ENCODE measurements around the gene CLEC2A. TPM values are rescaled to one million over a fixed set of nuclear protein-coding genes. Genes with fewer than 3 reads are reported as not detected.
"Not testable (repeated sequence)": the region's sequence is repeated elsewhere in the genome, so short reads cannot be mapped to it uniquely, and the experiment has no call there.

CLEC2A gene
- polyA plus RNA-seq (2012; ENCODE audit: insufficient read depth, insufficient read length, low read depth), result not detected

GRCh38 chr12:9932270-9932669 lies at the start of gene CLEC2A:
Gene CLEC2A (minus strand): TSS chr12:9932370. CDS start chr12:9932329, 41 bp downstream.
- Histone ChIP-seq H3K27me3 (peaks cover 22% of the 10 kb centered on the region), H3K36me3 (no peaks in the 10 kb centered on the region), H3K9me3 (no peaks in the 10 kb centered on the region), H3K4me1 (no peaks in the 10 kb centered on the region), H3K4me3 (ENCODE audit: low read depth, low read length) (no peak within 1 kb of the TSS)
- DNase-seq, result no peak
- no peak for TF ChIP-seq CTCF (IDR thresholded peaks at IDR 0.05; ENCODE audit: low read depth, low read length)

- Histone ChIP-seq H3K4me1 (no peaks in the 10 kb centered on the region), H3K4me3 (ENCODE audit: low read depth, low read length) (no peak overlapping the region)
- TF ChIP-seq CTCF (IDR thresholded peaks at IDR 0.05; ENCODE audit: low read depth, low read length), result no peak
These were observed 48.0 kb upstream of the CLEC2A start for GRCh38 chr12:9980126-9980525.

GRCh38 chr12:9977916-9978315 lies 45.7 kb upstream of the CLEC2A start:
- Histone ChIP-seq H3K36me3 (no peaks in the 10 kb centered on the region), H3K27me3 (no peaks in the 10 kb centered on the region), H3K9me3 (no peaks in the 10 kb centered on the region), H3K4me3 (ENCODE audit: low read depth, low read length) (no peak overlapping the region), H3K4me1 (no peaks in the 10 kb centered on the region)
- no peak for TF ChIP-seq CTCF (IDR thresholded peaks at IDR 0.05; ENCODE audit: low read depth, low read length)
- no peak for DNase-seq

More at GRCh38 chr12:9980126-9980525, 48.0 kb upstream of the CLEC2A start:
- Histone ChIP-seq H3K9me3 (no peaks in the 10 kb centered on the region), H3K36me3 (no peaks in the 10 kb centered on the region), H3K27me3 (no peaks in the 10 kb centered on the region)
- DNase-seq, result no peak

- not testable (repeated sequence) for H3K4me1 ChIP-seq, DNase-seq
These were observed 44.5 kb upstream of the CLEC2A start for GRCh38 chr12:9976626-9977025.

GRCh38 chr12:9975614-9976013 lies 43.4 kb upstream of the CLEC2A start:
- Histone ChIP-seq H3K27me3 (no peaks in the 10 kb centered on the region), H3K4me1 (no peaks in the 10 kb centered on the region), H3K36me3 (no peaks in the 10 kb centered on the region), H3K9me3 (no peaks in the 10 kb centered on the region), H3K4me3 (ENCODE audit: low read depth, low read length) (no peak overlapping the region)
- DNase-seq, result no peak
- no peak for TF ChIP-seq CTCF (IDR thresholded peaks at IDR 0.05; ENCODE audit: low read depth, low read length)

More at GRCh38 chr12:9976626-9977025, 44.5 kb upstream of the CLEC2A start:
- H3K36me3 ChIP-seq; H3K4me3 ChIP-seq (ENCODE audit: low read depth, low read length); H3K27me3 ChIP-seq; H3K9me3 ChIP-seq: not testable (repeated sequence)

GRCh38 chr12:9974731-9975130 lies 42.6 kb upstream of the CLEC2A start:
- not testable (repeated sequence) for H3K9me3 ChIP-seq; H3K4me1 ChIP-seq; H3K4me3 ChIP-seq (ENCODE audit: low read depth, low read length); H3K36me3 ChIP-seq; H3K27me3 ChIP-seq; DNase-seq

- no peaks in the 10 kb centered on the region for H3K4me1 ChIP-seq
- no peak for DNase-seq
- H3K4me3 ChIP-seq (ENCODE audit: low read depth, low read length), result no peak overlapping the region
- no peaks in the 10 kb centered on the region for H3K27me3 ChIP-seq
- H3K9me3 ChIP-seq, result no peaks in the 10 kb centered on the region
- no peaks in the 10 kb centered on the region for H3K36me3 ChIP-seq
- TF ChIP-seq CTCF (IDR thresholded peaks at IDR 0.05; ENCODE audit: low read depth, low read length), result no peak
These were observed 41.8 kb upstream of the CLEC2A start for GRCh38 chr12:9973949-9974348.

Measured in BE2C (cell line).